Progenitor cell of endocrine pancreas (in vitro differentiated cells): ENCODE measurements around the gene TSSC4. TPM values are rescaled to one million over a fixed set of nuclear protein-coding genes. Genes with fewer than 3 reads are reported as not detected.
"Not testable (repeated sequence)": the region's sequence is repeated elsewhere in the genome, so short reads cannot be mapped to it uniquely, and the experiment has no call there.

Experiments used
- DNase-seq: peaks from one replicate; pipeline ENCODE4 v3.0.0; 2021; ENCODE audit warnings: low spot score; ENCODE audit not compliant: unreplicated experiment
- H3K27ac Mint-ChIP-seq: 2 replicates; pipeline ENCODE4 v1.8.0; 2021; ENCODE audit warnings: mild to moderate bottlenecking, moderate library complexity, mixed read lengths
- H3K27me3 Mint-ChIP-seq: 2 replicates; pipeline ENCODE4 v1.8.0; 2021; ENCODE audit warnings: mixed read lengths
- H3K36me3 Mint-ChIP-seq: 2 replicates; pipeline ENCODE4 v1.8.0; 2022; ENCODE audit warnings: mixed read lengths; ENCODE audit not compliant: insufficient read depth
- H3K4me1 Mint-ChIP-seq: 2 replicates; pipeline ENCODE4 v1.8.0; 2021; ENCODE audit warnings: low read depth, mixed read lengths
- H3K4me3 Mint-ChIP-seq: 2 replicates; pipeline ENCODE4 v1.8.0; 2021; ENCODE audit warnings: low read depth, mild to moderate bottlenecking, moderate library complexity, mixed read lengths
- H3K9me3 Mint-ChIP-seq: 2 replicates; pipeline ENCODE4 v1.8.0; 2021; ENCODE audit warnings: low read depth, mixed read lengths
- total RNA-seq: library from RNA; stranded (reverse); gene quantifications from 2 replicates; pipeline ENCODE4 v1.2.1, GENCODE V29; 2021
- TF ChIP-seq, protein P1 (sequence below): fragments of 200-600 bp; sonication (generic); IDR thresholded peaks from one replicate; pipeline ENCODE4 v1.5.0; 2021; ENCODE audit warnings: antibody characterized with exemption, mild to moderate bottlenecking; ENCODE audit not compliant: unreplicated experiment

Gene TSSC4
- total RNA-seq, 1 donor from 2014 or later, result 50.2 TPM

DNA sequence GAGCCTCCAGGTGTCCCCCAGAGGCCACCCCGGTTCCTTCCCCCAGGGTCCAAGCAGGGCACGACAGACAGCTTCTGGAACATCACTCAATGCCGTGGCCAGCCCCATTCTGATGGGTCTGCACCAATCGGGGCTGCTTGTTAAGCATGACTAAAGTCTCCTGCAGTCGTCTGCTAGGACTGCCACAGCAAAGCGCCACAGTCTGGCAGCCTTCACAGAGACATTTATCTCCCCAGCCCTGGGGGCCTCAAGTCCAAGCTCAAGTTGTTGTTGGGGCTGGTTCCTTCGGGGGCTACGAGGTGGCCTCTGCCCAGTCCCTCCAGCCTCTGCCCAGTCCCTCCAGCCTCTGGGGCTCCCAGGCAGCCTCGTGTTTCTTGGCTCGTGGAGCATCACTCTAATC lies 37.4 kb upstream of the TSSC4 start:
- no peaks in the 10 kb centered on the region for H3K36me3 Mint-ChIP-seq
- no peak for DNase-seq
- H3K4me1 Mint-ChIP-seq, result peaks cover 2% of the 10 kb centered on the region
- H3K27ac Mint-ChIP-seq, result no peak overlapping the region
- no peak overlapping the region for H3K4me3 Mint-ChIP-seq
- H3K9me3 Mint-ChIP-seq, result no peaks in the 10 kb centered on the region
- H3K27me3 Mint-ChIP-seq, result peaks cover 32% of the 10 kb centered on the region
- TF ChIP-seq, protein P1, sequence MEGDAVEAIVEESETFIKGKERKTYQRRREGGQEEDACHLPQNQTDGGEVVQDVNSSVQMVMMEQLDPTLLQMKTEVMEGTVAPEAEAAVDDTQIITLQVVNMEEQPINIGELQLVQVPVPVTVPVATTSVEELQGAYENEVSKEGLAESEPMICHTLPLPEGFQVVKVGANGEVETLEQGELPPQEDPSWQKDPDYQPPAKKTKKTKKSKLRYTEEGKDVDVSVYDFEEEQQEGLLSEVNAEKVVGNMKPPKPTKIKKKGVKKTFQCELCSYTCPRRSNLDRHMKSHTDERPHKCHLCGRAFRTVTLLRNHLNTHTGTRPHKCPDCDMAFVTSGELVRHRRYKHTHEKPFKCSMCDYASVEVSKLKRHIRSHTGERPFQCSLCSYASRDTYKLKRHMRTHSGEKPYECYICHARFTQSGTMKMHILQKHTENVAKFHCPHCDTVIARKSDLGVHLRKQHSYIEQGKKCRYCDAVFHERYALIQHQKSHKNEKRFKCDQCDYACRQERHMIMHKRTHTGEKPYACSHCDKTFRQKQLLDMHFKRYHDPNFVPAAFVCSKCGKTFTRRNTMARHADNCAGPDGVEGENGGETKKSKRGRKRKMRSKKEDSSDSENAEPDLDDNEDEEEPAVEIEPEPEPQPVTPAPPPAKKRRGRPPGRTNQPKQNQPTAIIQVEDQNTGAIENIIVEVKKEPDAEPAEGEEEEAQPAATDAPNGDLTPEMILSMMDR, result no peak

DNA sequence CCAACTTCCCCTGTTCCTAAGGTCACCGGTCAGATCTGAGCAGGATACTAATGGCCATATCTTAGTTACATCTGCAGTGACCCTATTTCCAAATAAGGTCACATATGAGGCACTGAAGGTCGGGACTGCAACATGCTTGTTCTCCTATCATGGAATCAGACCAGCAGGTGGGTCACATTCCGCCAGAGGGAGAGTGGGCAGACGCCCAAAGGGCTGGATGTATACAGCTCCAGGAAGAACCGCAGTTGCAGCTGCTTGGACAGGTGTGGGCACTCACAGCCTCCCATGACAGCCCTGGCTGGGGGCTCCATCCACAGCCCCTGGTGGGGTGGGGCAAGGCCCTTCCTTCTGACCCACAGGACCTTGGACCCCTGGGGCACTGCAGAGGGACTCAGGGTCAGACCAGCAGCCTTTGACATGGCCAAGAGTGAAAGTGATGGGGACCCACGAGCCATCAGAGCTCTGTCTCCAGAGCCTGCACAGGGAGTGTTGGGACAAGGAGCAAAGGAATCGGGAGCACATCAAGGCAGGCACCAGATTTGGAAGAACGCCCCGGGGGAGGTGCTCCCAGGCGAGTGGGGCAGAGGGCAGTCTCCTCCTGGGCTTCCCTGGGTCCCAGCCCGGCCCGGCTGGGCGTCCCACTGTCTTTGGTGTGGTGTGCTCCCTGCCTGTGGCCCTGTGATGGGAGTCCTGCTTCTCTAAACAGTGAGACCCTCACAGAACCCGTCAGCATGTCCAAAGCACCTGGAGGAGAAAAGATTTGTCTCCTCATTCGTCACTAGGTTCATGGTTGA lies 36.8 kb upstream of the TSSC4 start:
- no peak for DNase-seq
- TF ChIP-seq, protein P1, result no peak
- H3K27me3 Mint-ChIP-seq, result peaks cover 32% of the 10 kb centered on the region
- no peak overlapping the region for H3K27ac Mint-ChIP-seq
- H3K36me3 Mint-ChIP-seq, result no peaks in the 10 kb centered on the region
- H3K9me3 Mint-ChIP-seq, result no peaks in the 10 kb centered on the region
- H3K4me3 Mint-ChIP-seq, result no peak overlapping the region
- peaks cover 2% of the 10 kb centered on the region for H3K4me1 Mint-ChIP-seq

DNA sequence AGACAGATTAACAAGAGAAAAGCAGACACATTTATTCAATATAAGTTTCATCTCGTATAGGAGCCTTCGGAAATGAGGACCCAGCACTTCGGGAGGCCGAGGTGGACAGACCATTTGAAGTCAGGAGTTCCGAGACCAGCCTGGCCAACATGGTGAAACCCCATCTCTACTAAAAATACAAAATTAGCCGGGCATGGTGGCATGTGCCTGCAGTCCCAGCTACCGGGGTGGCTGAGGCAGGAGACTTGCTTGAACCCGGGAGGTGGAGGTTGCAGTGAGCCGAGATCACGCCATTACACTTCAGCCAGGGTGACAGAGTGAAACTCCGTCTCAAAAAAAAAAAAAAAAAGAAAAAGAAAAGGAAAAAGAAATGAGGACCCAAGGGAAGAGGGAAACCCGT lies 36.2 kb upstream of the TSSC4 start:
- not testable (repeated sequence) for H3K27ac Mint-ChIP-seq, DNase-seq, H3K9me3 Mint-ChIP-seq, H3K36me3 Mint-ChIP-seq, H3K4me3 Mint-ChIP-seq, H3K4me1 Mint-ChIP-seq
- peaks cover 29% of the 10 kb centered on the region for H3K27me3 Mint-ChIP-seq

DNA sequence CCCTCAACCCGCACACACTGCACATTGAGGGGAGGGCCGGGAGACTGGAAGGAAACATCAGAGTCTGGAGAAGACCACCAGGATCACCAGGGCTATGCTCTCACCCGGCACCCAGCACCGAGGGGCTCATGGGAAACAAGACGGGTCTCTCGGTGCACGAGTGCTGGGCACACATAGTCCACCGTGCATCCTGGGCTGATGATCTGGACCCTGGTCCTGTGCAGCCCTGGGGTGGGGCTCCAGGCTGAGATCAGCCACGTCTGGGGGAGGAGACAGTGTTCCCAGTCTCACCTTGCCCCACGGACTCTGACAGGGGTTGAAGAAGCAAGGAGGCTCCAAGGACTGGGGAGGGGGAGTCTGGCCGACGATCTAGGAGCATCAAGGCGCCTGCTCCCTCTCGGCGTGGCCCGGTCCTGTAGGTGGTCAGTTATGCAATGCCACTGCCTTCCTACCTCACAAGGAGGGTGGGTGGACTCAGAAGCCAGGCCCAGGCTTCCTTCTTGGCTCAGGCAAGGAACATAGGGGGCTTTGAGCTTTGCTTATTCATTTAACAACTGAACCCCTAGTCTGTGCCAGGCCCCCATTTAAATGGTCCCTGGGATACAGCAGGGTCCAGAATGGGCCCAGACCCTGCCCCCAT lies 34.9 kb upstream of the TSSC4 start:
- DNase-seq, result no peak
- H3K27ac Mint-ChIP-seq, result no peak overlapping the region
- TF ChIP-seq, protein P1, result no peak
- H3K4me1 Mint-ChIP-seq, result peaks cover 2% of the 10 kb centered on the region
- H3K4me3 Mint-ChIP-seq, result no peak overlapping the region
- no peaks in the 10 kb centered on the region for H3K9me3 Mint-ChIP-seq
- peaks cover 26% of the 10 kb centered on the region for H3K27me3 Mint-ChIP-seq
- no peaks in the 10 kb centered on the region for H3K36me3 Mint-ChIP-seq

DNA sequence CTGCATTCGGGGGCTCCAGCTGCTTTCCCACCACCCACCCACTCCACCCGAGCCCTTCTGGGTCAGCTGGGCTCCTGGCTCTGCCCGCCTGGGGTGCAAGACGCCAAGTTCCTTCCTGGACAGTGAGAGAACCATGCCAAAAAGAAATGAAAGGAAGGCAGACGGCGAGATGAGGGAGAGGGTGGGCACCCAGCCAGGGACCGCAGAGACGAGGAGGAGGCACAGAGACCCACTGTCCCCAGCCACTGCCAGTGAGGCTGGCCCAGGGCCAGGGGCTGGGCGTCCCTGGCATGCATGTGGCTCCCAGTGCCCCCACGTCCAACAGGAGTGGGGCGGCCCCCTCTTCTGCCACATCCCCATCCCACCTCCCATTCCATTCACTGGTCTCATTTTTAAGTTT lies 34.3 kb upstream of the TSSC4 start:
- H3K27me3 Mint-ChIP-seq, result peaks cover 23% of the 10 kb centered on the region
- H3K4me1 Mint-ChIP-seq, result peaks cover 2% of the 10 kb centered on the region
- H3K27ac Mint-ChIP-seq, result no peak overlapping the region
- H3K36me3 Mint-ChIP-seq, result no peaks in the 10 kb centered on the region
- TF ChIP-seq, protein P1, result no peak
- no peak overlapping the region for H3K4me3 Mint-ChIP-seq
- H3K9me3 Mint-ChIP-seq, result no peaks in the 10 kb centered on the region
- DNase-seq, result no peak
